ENCODE measurements around the gene ZNF366.

DNA sequence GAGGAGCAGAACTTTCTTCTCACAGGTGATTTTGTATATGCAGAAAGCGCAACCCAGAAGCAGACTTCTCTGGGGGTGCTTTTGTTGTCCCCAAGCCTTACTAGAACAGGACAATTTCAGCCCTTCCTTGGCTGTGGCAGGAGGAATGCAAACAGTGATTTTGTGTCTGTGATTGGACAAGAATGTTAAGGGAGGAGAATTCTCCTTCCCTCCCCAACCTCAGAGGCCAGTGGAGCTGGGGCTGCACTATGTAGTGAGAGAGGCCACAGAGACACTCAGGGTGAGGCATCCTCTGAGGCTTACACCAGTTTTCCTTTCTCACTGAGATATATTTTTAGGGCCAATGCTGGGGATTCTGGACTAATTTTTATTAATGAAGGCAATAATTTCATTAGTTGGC is 58.8 kb downstream of the ZNF366 start:
- no peak for TF ChIP-seq EP300 (IDR thresholded peaks at IDR 0.05)
- no peak for TF ChIP-seq POLR2A (IDR thresholded peaks at IDR 0.05)
- no peak for TF ChIP-seq CTCF (IDR thresholded peaks at IDR 0.05)
- no peak for TF ChIP-seq POLR2AphosphoS5 (IDR thresholded peaks at IDR 0.05)
